Karpas-422 (cell line): ENCODE results near the gene HTT-AS. TPM values are rescaled to one million over a fixed set of nuclear protein-coding genes. Genes with fewer than 3 reads are reported as not detected.

Source experiments
- small RNA-seq: library from RNA; depleted of rRNA; stranded (forward); fragments of <200 nt; gene quantifications from one replicate; pipeline ENCODE3, GENCODE V24; 2014
- total RNA-seq: library from RNA; depleted of rRNA; stranded (reverse); fragments of >200 nt; shearing (Covaris generic); gene quantifications from 2 replicates; pipeline ENCODE4 v1.2.3, GENCODE V29; 2014; ENCODE audit warnings: low replicate concordance; rRNA removed

The HTT-AS gene
- total RNA-seq, 1 experiment from 2014 or later = not detected

Small RNA genes lying within 50 kb of the gene (small RNA-seq; reads per million reads assigned to genes)
- gene RF02134 = not detected
- not detected for gene RF02135
- 0.28 reads per million for gene RNU6-204P

Other genes with a start within 250 kb of the HTT-AS start
- 62.9 and 69.7 TPM in 2 replicates for gene ADD1, start 230.7 kb downstream of the HTT-AS start, total RNA-seq
- 19.2 and 27.6 TPM in 2 replicates for gene NOP14, start 111.1 kb downstream of the HTT-AS start, total RNA-seq
- 3.0 and 3.8 TPM in 2 replicates for gene GRK4, start 111.0 kb downstream of the HTT-AS start, total RNA-seq
- 24.8 and 48.7 TPM in 2 replicates for gene HTT, start 143 bp upstream of the HTT-AS start, total RNA-seq
- 0.52 and 1.0 TPM in 2 replicates for gene MSANTD1, start 174.6 kb upstream of the HTT-AS start, total RNA-seq
- gene RGS12, start 218.5 kb upstream of the HTT-AS start, total RNA-seq = 4.7 TPM in 1 of 2 replicates, not detected in the other